Measurements from ENCODE around the gene RRP12. TPM values are rescaled to one million over a fixed set of nuclear protein-coding genes. Genes with fewer than 3 reads are reported as not detected.

The RRP12 gene
- total RNA-seq, 1 donor from 2014 or later: 42.1 TPM

DNA sequence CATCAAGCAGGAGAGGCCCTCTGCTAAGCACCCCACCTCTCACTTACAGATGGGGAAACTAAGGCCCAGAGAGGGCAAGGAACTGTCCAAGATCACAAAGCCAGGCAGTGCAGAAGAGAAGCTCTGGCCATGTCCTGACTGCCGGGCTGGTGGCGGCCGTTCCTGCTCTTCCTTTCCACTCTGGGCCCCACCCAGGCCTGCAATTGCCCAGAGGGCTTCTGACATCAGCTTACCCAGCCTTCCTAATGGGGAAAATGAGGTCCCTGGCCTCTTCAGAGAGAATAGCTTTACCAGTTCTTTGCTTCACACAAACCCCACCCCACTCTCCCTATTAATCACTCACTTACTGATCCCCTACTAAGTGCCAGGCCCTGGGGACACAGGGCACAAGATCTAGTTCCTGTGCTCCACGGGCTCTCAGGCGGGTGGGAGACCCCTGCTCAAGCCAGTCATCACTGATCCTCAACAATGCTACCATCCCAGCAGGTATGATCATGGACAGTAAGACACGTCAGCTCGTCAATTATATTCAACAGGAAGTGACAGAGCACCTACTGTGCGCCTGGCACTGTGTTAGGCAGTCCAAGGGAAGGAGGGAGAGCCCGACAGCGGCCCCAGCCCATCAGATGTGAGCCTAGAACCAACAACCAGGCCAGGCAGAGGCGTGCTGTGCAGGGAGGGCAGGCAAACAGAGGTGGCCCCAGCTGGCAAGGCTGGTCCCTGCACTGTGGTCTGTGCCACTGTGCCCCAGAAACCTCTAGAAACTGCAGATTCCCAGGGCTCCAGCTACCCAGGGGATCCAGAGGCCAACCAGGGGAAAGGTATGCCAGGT, 40.2 kb downstream of the RRP12 start:
- peak overlapping the region; percentile 83 for H3K27ac Mint-ChIP-seq (ENCODE audit: unreplicated experiment)
- no peak overlapping the region for H3K4me3 Mint-ChIP-seq
- TF ChIP-seq, protein P1, sequence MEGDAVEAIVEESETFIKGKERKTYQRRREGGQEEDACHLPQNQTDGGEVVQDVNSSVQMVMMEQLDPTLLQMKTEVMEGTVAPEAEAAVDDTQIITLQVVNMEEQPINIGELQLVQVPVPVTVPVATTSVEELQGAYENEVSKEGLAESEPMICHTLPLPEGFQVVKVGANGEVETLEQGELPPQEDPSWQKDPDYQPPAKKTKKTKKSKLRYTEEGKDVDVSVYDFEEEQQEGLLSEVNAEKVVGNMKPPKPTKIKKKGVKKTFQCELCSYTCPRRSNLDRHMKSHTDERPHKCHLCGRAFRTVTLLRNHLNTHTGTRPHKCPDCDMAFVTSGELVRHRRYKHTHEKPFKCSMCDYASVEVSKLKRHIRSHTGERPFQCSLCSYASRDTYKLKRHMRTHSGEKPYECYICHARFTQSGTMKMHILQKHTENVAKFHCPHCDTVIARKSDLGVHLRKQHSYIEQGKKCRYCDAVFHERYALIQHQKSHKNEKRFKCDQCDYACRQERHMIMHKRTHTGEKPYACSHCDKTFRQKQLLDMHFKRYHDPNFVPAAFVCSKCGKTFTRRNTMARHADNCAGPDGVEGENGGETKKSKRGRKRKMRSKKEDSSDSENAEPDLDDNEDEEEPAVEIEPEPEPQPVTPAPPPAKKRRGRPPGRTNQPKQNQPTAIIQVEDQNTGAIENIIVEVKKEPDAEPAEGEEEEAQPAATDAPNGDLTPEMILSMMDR (conservative IDR thresholded peaks at IDR 0.05): no peak

DNA sequence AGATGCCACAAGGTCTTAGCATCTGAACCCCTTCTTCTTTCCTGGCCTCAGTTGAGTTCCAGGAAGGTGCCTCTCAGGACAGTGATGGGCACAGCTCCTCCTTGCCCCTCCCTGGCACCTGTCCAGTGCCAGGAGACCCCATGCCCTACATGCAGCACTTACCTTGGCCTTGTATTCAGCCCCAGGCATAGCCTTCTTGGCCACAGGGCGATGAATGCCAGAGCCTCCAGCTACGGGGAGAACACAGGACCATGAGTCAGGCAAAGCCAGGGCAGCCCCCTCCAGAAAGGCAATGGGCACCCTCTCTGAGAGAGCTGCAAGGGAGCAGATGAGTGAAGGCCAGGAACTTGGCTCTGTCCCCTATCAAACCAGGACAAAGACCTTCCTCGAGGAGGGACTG, 42.4 kb downstream of the RRP12 start:
- H3K4me1 Mint-ChIP-seq: no peaks in the 10 kb centered on the region
- H3K36me3 Mint-ChIP-seq (ENCODE audit: low read depth): peaks cover 2% of the 10 kb centered on the region
- H3K27me3 Mint-ChIP-seq (ENCODE audit: low read depth): no peaks in the 10 kb centered on the region
- no peak for DNase-seq (ENCODE audit: low read depth, low spot score)
- TF ChIP-seq, protein P1 (conservative IDR thresholded peaks at IDR 0.05): no peak
- H3K4me3 Mint-ChIP-seq: no peak overlapping the region
- H3K9me3 Mint-ChIP-seq: no peaks in the 10 kb centered on the region
- H3K27ac Mint-ChIP-seq (ENCODE audit: unreplicated experiment): no peak overlapping the region

More for the DNA sequence above, 40.2 kb downstream of the RRP12 start:
- Mint-ChIP-seq H3K36me3 (ENCODE audit: low read depth) (peaks cover 3% of the 10 kb centered on the region), H3K9me3 (no peaks in the 10 kb centered on the region), H3K4me1 (no peaks in the 10 kb centered on the region), H3K27me3 (ENCODE audit: low read depth) (no peaks in the 10 kb centered on the region)
- DNase-seq (ENCODE audit: low read depth, low spot score): no peak

DNA sequence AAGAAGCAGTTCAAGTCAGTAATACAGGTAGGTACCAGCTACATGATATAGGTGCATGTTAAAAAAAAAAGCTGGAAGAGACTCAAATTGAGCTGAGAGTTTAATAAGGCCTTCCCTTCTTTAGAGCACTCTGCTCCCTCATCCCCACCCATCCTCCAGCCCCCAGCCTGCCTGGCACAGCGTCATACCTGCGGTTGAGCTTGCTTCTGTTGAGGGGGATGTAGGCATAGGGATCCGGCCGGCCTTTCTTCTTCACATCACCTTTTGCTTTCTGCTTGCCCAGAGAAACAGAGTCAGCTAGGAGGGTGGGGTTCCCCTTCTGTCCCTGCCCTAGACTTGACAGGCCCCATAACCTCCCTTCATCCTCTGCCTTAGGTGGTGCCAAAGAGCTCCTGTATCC, 42.8 kb downstream of the RRP12 start:
- H3K27ac Mint-ChIP-seq (ENCODE audit: unreplicated experiment): no peak overlapping the region
- H3K36me3 Mint-ChIP-seq (ENCODE audit: low read depth): peaks cover 2% of the 10 kb centered on the region

DNA sequence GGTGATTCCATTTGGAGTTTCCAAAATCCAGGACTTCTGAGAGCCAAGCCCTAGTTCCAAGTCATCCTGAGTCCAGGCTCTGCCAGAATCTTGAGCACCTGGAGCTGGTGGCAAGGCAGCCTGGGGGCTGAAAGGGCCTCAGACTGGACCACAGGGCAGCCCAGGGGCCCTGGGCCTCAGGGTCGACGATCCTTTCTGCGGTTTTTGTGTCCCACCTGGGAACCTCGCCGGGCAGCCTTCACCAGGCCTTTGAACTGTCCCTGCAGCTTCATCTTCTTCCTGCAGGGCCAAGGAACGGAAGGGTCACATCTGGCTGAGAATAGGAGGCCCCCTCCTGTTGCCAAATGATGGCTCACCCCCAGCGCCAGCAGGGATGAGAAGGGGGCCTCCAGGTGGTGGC, 44.2 kb downstream of the RRP12 start:
- peaks cover 2% of the 10 kb centered on the region for H3K36me3 Mint-ChIP-seq (ENCODE audit: low read depth)
- no peak for DNase-seq (ENCODE audit: low read depth, low spot score)
- TF ChIP-seq, protein P1 (conservative IDR thresholded peaks at IDR 0.05): no peak
- H3K4me3 Mint-ChIP-seq: no peak overlapping the region
- H3K27me3 Mint-ChIP-seq (ENCODE audit: low read depth): no peaks in the 10 kb centered on the region
- H3K27ac Mint-ChIP-seq (ENCODE audit: unreplicated experiment): no peak overlapping the region
- no peaks in the 10 kb centered on the region for H3K4me1 Mint-ChIP-seq
- no peaks in the 10 kb centered on the region for H3K9me3 Mint-ChIP-seq

More for the DNA sequence above, 42.8 kb downstream of the RRP12 start:
- Mint-ChIP-seq H3K4me3 (no peak overlapping the region), H3K9me3 (no peaks in the 10 kb centered on the region), H3K4me1 (no peaks in the 10 kb centered on the region), H3K27me3 (ENCODE audit: low read depth) (no peaks in the 10 kb centered on the region)
- TF ChIP-seq, protein P1 (conservative IDR thresholded peaks at IDR 0.05): no peak
- no peak for DNase-seq (ENCODE audit: low read depth, low spot score)

DNA sequence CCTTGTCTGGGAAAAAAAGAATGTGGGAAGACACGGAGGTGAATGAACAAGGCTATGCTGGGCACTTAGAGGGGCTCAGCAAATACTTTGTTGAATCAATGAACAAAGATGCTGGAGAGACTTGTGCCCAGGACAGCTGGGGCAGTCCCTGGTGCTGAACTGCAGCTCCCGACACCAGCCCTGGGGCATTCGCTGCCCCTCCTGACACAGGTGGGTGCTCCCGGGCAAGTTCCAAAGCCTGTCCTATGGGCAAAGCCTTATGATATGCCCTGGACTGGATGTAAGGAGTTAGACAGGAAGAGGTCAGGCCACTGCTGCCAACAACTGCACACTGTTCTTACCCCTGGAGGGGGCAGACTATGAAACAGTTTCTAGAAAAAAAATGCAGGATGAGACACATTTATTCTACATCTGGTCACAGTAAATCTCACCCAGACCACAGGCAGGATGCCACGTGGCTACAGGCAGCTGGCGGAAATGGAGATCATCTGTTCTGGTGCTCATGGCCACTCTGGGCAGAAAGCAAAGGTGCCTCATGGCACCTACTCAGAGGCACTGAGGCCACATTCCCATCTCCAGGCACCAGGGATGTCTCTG, 44.7 kb downstream of the RRP12 start:
- H3K9me3 Mint-ChIP-seq: no peaks in the 10 kb centered on the region
- H3K4me3 Mint-ChIP-seq: no peak overlapping the region
- H3K27ac Mint-ChIP-seq (ENCODE audit: unreplicated experiment): no peak overlapping the region
- TF ChIP-seq, protein P1 (conservative IDR thresholded peaks at IDR 0.05): no peak
- no peaks in the 10 kb centered on the region for H3K27me3 Mint-ChIP-seq (ENCODE audit: low read depth)
- peaks cover 2% of the 10 kb centered on the region for H3K36me3 Mint-ChIP-seq (ENCODE audit: low read depth)
- H3K4me1 Mint-ChIP-seq: no peaks in the 10 kb centered on the region
- DNase-seq (ENCODE audit: low read depth, low spot score): no peak
